ENCODE results near the gene RAB3GAP2. TPM values are rescaled to one million over a fixed set of nuclear protein-coding genes. Genes with fewer than 3 reads are reported as not detected.

RAB3GAP2 gene
- total RNA-seq, 1 experiment from 2014 or later: 64.3 TPM

- Mint-ChIP-seq H3K27me3 (ENCODE audit: low read depth) (no peaks in the 10 kb centered on the region; the same call in 1 of the 2 replicates), H3K9me3 (peaks cover 6% of the 10 kb centered on the region), H3K36me3 (no peaks in the 10 kb centered on the region), H3K27ac (no peak overlapping the region), H3K4me3 (no peak overlapping the region), H3K4me1 (peaks cover 6% of the 10 kb centered on the region)
- TF ChIP-seq E2F4 (CRISPR knock-in tag; IDR thresholded peaks at IDR 0.05; ENCODE audit: borderline replicate concordance, low read depth) (no peak), AFF4 (CRISPR knock-in tag; IDR thresholded peaks at IDR 0.05; ENCODE audit: borderline replicate concordance) (no peak), USF2 (CRISPR knock-in tag; IDR thresholded peaks at IDR 0.05) (no peak), CTCF (IDR thresholded peaks at IDR 0.05) (no peak), CREB1 (CRISPR knock-in tag; IDR thresholded peaks at IDR 0.05) (no peak), AR (CRISPR knock-in tag; IDR thresholded peaks at IDR 0.05) (no peak), MLX (CRISPR knock-in tag; IDR thresholded peaks at IDR 0.05) (no peak), SMAD3 (CRISPR knock-in tag; IDR thresholded peaks at IDR 0.05; ENCODE audit: borderline replicate concordance) (no peak), ZBTB43 (CRISPR knock-in tag; IDR thresholded peaks at IDR 0.05) (no peak), ZBTB21 (CRISPR knock-in tag; IDR thresholded peaks at IDR 0.05; ENCODE audit: borderline replicate concordance) (no peak), ZNF423 (CRISPR knock-in tag; IDR thresholded peaks at IDR 0.05) (no peak), USF1 (CRISPR knock-in tag; IDR thresholded peaks at IDR 0.05) (no peak), HMGA2 (CRISPR knock-in tag; IDR thresholded peaks at IDR 0.05) (no peak), NR3C1 (CRISPR knock-in tag; conservative IDR thresholded peaks at IDR 0.05; ENCODE audit: low read depth) (no peak)
- ATAC-seq (no peak), DNase-seq (ENCODE audit: low spot score) (no peak)
- ChIA-PET CTCF (no interaction called here), POLR2A (no interaction called here)
These were observed 44.9 kb upstream of the RAB3GAP2 start for GRCh38 chr1:220317161-220317560.
